IMR-90 (cell line): ENCODE results near the gene ZFYVE21. TPM values are rescaled to one million over a fixed set of nuclear protein-coding genes. Genes with fewer than 3 reads are reported as not detected.
A peak's percentile ranks its signal among the peaks of the same experiment; 100 is the strongest.

Experiments
- ATAC-seq: fragments of 200-7000 bp; cut with Tn5 transposase; 2 replicates; pipeline ENCODE4 v1.9.1; 2020; ENCODE audit warnings: low read depth, mild to moderate bottlenecking, moderate library complexity
- Bru-seq: library from RNA; stranded (reverse); fragments of 400-500 nt; gene quantifications from one replicate; lab custom pipeline; 2021; lab: Mats Ljungman, UMichigan
- BruChase-seq, 2 experiments: library from RNA; stranded (reverse); fragments of 400-500 nt; gene quantifications; one replicate each; lab custom pipeline; 2021; lab: Mats Ljungman, UMichigan
- BruUV-seq: library from RNA; stranded (reverse); fragments of 400-500 nt; replicated peaks from 2 replicates; lab custom pipeline; 2021; lab: Mats Ljungman, UMichigan
- CTCF ChIA-PET: fragments of 300-600 bp; formaldehyde crosslinking; extraction: SDS; loops from one replicate; lab custom pipeline; 2021; ENCODE audit warnings: antibody characterized with exemption; lab: Yijun Ruan, JAX
- POLR2A ChIA-PET: fragments of 300-600 bp; sonication (Branson Sonifier 250); formaldehyde crosslinking; loops from one replicate; lab custom pipeline; 2022; ENCODE audit warnings: antibody characterized with exemption; ENCODE audit not compliant: unreplicated experiment; lab: Charles Lee
- DNase-seq: peaks from one replicate; pipeline ENCODE4 v3.0.0; 2013
- H2AFZ ChIP-seq: replicated peaks from 2 replicates; pipeline ENCODE3; 2013; ENCODE audit warnings: low read length, mild to moderate bottlenecking; ENCODE audit not compliant: poor library complexity
- H2AK5ac ChIP-seq: 2 replicates; pipeline ENCODE4 v1.6.1; 2013; ENCODE audit warnings: low read depth, low read length, inconsistent platforms
- H2AK9ac ChIP-seq: replicated peaks from 2 replicates; pipeline ENCODE3; 2013; ENCODE audit warnings: mild to moderate bottlenecking, low read depth, low read length, moderate library complexity; ENCODE audit not compliant: poor library complexity
- H2BK120ac ChIP-seq: 2 replicates; pipeline ENCODE4 v1.6.1; 2013; ENCODE audit warnings: low read depth, low read length, inconsistent platforms
- H2BK15ac ChIP-seq: 3 replicates; pipeline ENCODE4 v1.6.1; 2013; ENCODE audit warnings: low read depth, low read length, inconsistent platforms
- H2BK20ac ChIP-seq: 2 replicates; pipeline ENCODE4 v1.6.1; 2013; ENCODE audit warnings: low read depth, mild to moderate bottlenecking, inconsistent platforms, low read length, moderate library complexity
- H2BK5ac ChIP-seq: 2 replicates; pipeline ENCODE4 v1.6.1; 2013; ENCODE audit warnings: mild to moderate bottlenecking, low read depth, low read length, inconsistent platforms; ENCODE audit not compliant: poor library complexity, severe bottlenecking
- H3K14ac ChIP-seq: replicated peaks from 2 replicates; pipeline ENCODE4 v1.6.1; 2013; ENCODE audit warnings: low read depth, low read length, inconsistent platforms
- H3K18ac ChIP-seq: 2 replicates; pipeline ENCODE4 v1.6.1; 2013; ENCODE audit warnings: low read depth, low read length, control low read depth
- H3K23ac ChIP-seq: 2 replicates; pipeline ENCODE4 v1.6.1; 2013; ENCODE audit warnings: low read depth, low read length, inconsistent platforms
- H3K27ac ChIP-seq: 2 replicates; pipeline ENCODE4 v1.5.1; 2013; ENCODE audit warnings: mild to moderate bottlenecking, control low read depth, low read length; ENCODE audit not compliant: insufficient read depth
- H3K27me3 ChIP-seq: 2 replicates; pipeline ENCODE4 v1.6.1; 2013; ENCODE audit warnings: low read length; ENCODE audit not compliant: control insufficient read depth, insufficient read depth
- H3K36me3 ChIP-seq: 2 replicates; pipeline ENCODE4 v1.6.1; 2013; ENCODE audit warnings: low read length, mixed read lengths; ENCODE audit not compliant: control insufficient read depth, insufficient read depth
- H3K4ac ChIP-seq: 2 replicates; pipeline ENCODE4 v1.6.1; 2013; ENCODE audit warnings: low read depth, low read length, inconsistent platforms
- H3K4me1 ChIP-seq: 2 replicates; pipeline ENCODE4 v1.6.1; 2013; ENCODE audit warnings: low read length, mixed read lengths; ENCODE audit not compliant: control insufficient read depth, insufficient read depth
- H3K4me2 ChIP-seq: 2 replicates; pipeline ENCODE4 v1.6.1; 2013; ENCODE audit warnings: low read depth, mild to moderate bottlenecking, control low read depth, low read length, moderate library complexity
- H3K4me3 ChIP-seq: 2 replicates; pipeline ENCODE4 v1.5.1; 2013; ENCODE audit warnings: low read depth, mild to moderate bottlenecking, control low read depth, low read length, moderate library complexity; ENCODE audit not compliant: insufficient read depth
- H3K56ac ChIP-seq: 2 replicates; pipeline ENCODE4 v1.6.1; 2013; ENCODE audit warnings: low read length, inconsistent platforms; ENCODE audit not compliant: insufficient read depth; ENCODE audit errors: extremely low read depth
- H3K79me1 ChIP-seq, 2 experiments: 2 replicates each; pipeline ENCODE4 v1.6.1; 2013; ENCODE audit warnings: low read length in 2 of 2, inconsistent platforms in 1 of 2, low read depth in 1 of 2
- H3K9ac ChIP-seq: 2 replicates; pipeline ENCODE4 v1.6.1; 2013; ENCODE audit warnings: low read depth, low read length, control low read depth
- H3K9me1 ChIP-seq: 2 replicates; pipeline ENCODE4 v1.6.1; 2013; ENCODE audit warnings: low read length, inconsistent platforms; ENCODE audit not compliant: insufficient read depth
- H3K9me3 ChIP-seq: 2 replicates; pipeline ENCODE4 v1.6.1; 2013; ENCODE audit warnings: low read length; ENCODE audit not compliant: control insufficient read depth, insufficient read depth
- H4K20me1 ChIP-seq: 2 replicates; pipeline ENCODE4 v1.6.1; 2013; ENCODE audit warnings: low read length, inconsistent platforms; ENCODE audit not compliant: insufficient read depth
- H4K5ac ChIP-seq: 2 replicates; pipeline ENCODE4 v1.6.1; 2013; ENCODE audit warnings: mild to moderate bottlenecking, low read depth, low read length, control low read depth
- H4K8ac ChIP-seq, 2 experiments: 2 replicates each; pipeline ENCODE4 v1.6.1; 2013; ENCODE audit warnings: low read depth in 2 of 2, low read length in 2 of 2, control low read depth in 1 of 2, inconsistent platforms in 1 of 2
- H4K91ac ChIP-seq: 2 replicates; pipeline ENCODE4 v1.6.1; 2013; ENCODE audit warnings: low read depth, low read length, inconsistent platforms; ENCODE audit not compliant: insufficient read depth
- CHD1 ChIP-seq: IDR thresholded peaks from 2 replicates; pipeline ENCODE4 v1.6.1; 2012; ENCODE audit warnings: low read depth, low read length, improper control_type of control experiment
- ELK1 ChIP-seq: fragments of 150-350 bp; IDR thresholded peaks from 2 replicates; pipeline ENCODE4 v1.6.1; 2016; ENCODE audit warnings: low read depth, mild to moderate bottlenecking, low read length, moderate library complexity, borderline replicate concordance
- FOS ChIP-seq: fragments of 150-350 bp; IDR thresholded peaks from 2 replicates; pipeline ENCODE4 v1.6.1; 2016; ENCODE audit warnings: low read depth, low read length
- MAZ ChIP-seq: IDR thresholded peaks from 2 replicates; pipeline ENCODE4 v1.6.1; 2012; ENCODE audit warnings: low read depth, mild to moderate bottlenecking, low read length, improper control_type of control experiment, moderate library complexity, borderline replicate concordance
- MXI1 ChIP-seq: IDR thresholded peaks from 2 replicates; pipeline ENCODE4 v1.6.1; 2012; ENCODE audit warnings: low read depth, mild to moderate bottlenecking, low read length, moderate library complexity, borderline replicate concordance
- POLR2A ChIP-seq: IDR thresholded peaks from 2 replicates; pipeline ENCODE4 v1.6.1; 2012; ENCODE audit warnings: mild to moderate bottlenecking, low read depth, low read length
- SMC3 ChIP-seq: fragments of 150-350 bp; IDR thresholded peaks from 2 replicates; pipeline ENCODE4 v1.6.1; 2016; ENCODE audit warnings: low read depth, mild to moderate bottlenecking, antibody characterized with exemption, low read length, moderate library complexity
- USF2 ChIP-seq: fragments of 150-350 bp; IDR thresholded peaks from 2 replicates; pipeline ENCODE4 v1.6.1; 2017; ENCODE audit warnings: mild to moderate bottlenecking, antibody characterized with exemption, low read length, low read depth
- WGBS, 2 experiments: methylation state at CpG; one replicate each; pipeline versions ENCODE4 v1.1.5 to v1.1.7; 2013; ENCODE audit warnings: missing lambda C conversion rate in 2 of 2; ENCODE audit not compliant: insufficient read length in 1 of 2; ENCODE audit errors: extremely low coverage in 2 of 2; 5-methylcytosine and 5-hydroxymethylcytosine counted together
- dilution Hi-C: fragments of 300-500 bp; cut with HindIII; formaldehyde crosslinking; loops from one replicate; pipeline ENCODE4 v1.14.3; 2018; ENCODE audit warnings: low sequenced_read_pairs; ENCODE audit not compliant: unreplicated experiment
- in situ Hi-C: fragments of 300-500 bp; cut with MboI; formaldehyde crosslinking; loops from 3 replicates; pipeline ENCODE4 v1.14.3; 2019; ENCODE audit warnings: low sequenced_read_pairs, inconsistent platforms, mixed read lengths
- intact Hi-C: fragments of 100-400 bp; cut with micrococcal nuclease; formaldehyde crosslinking; loops from 2 replicates; pipeline ENCODE4 v1.10.0; 2022
- long read RNA-seq: library from polyadenylated mRNA; unstranded; transcript quantifications from one replicate; pipeline ENCODE4 v2.0.0, GENCODE V29; 2021; ENCODE audit not compliant: unreplicated experiment
- polyA plus RNA-seq, 3 experiments: library from polyadenylated mRNA; depleted of rRNA; stranded (reverse); fragments of >200 nt; gene quantifications; 2 replicates each; pipeline ENCODE4 v1.2.3, GENCODE V29; 2012; ENCODE audit warnings: low replicate concordance in 1 of 3
- total RNA-seq: library from RNA; depleted of rRNA; stranded (reverse); fragments of >200 nt; gene quantifications from 2 replicates; pipeline ENCODE4 v1.2.3, GENCODE V29; 2012; rRNA removed

Gene ZFYVE21
- 41.2 and 41.4 TPM in 2 replicates for total RNA-seq
- 89.2 and 93.4 TPM in 2 replicates for polyA plus RNA-seq (2012; rRNA removed)
- polyA plus RNA-seq (2012; cell fraction: cytosol; rRNA removed): 107 and 145 TPM in 2 replicates
- 83.4 and 98.8 TPM in 2 replicates for polyA plus RNA-seq (2012; cell fraction: nucleus; rRNA removed; ENCODE audit: low replicate concordance)
- Bru-seq, nascent RNA: percentile 67 among the genes with signal in this experiment
- BruChase-seq, experiment 1, labeled RNA remaining after a 6-hour chase: percentile 81 among the genes with signal in this experiment
- BruChase-seq, experiment 2, labeled RNA remaining after a 2-hour chase: percentile 85 among the genes with signal in this experiment
- long read RNA-seq, transcript ZFYVE21-202 (7 exons, 1,383 nt): major isoform, 97 of 127 reads
- long read RNA-seq, partial matches to known transcripts: 2 of 127 reads
- long read RNA-seq, other reads (novel, unspliced or antisense): 20 of 127 reads

- Histone ChIP-seq H3K27ac (peak within 1 kb of the TSS; percentile 48), H3K56ac (0 out of 2 replicates have a peak within 1 kb of the TSS, but pooled peaks have one; percentile 46), H3K27me3 (no peaks in the 10 kb centered on the region), H3K79me1 (peaks cover 32 to 78% of the 10 kb centered on the region in 2 experiments), H2AK5ac (0 out of 2 replicates have a peak within 1 kb of the TSS, but pooled peaks have one; percentile 31), H4K5ac (no peak within 1 kb of the TSS), H3K9ac (peak within 1 kb of the TSS; percentile 65), H3K4me3 (peak within 1 kb of the TSS; percentile 83), H2BK120ac (no peak within 1 kb of the TSS), H2BK20ac (no peak within 1 kb of the TSS), H3K36me3 (no peaks in the 10 kb centered on the region), H3K4me2 (peak within 1 kb of the TSS; percentile 98), H3K14ac (peak within 1 kb of the TSS; percentile 53; the same call in 1 of the 2 replicates), H2AK9ac (peak within 1 kb of the TSS; percentile 86), H3K4ac (peak within 1 kb of the TSS; percentile 69; the same call in 1 of the 2 replicates), H3K23ac (peak within 1 kb of the TSS; percentile 68; the same call in 1 of the 2 replicates), H4K20me1 (peaks cover 40% of the 10 kb centered on the region), H3K18ac (no peak within 1 kb of the TSS), H3K9me3 (no peaks in the 10 kb centered on the region), H4K8ac (peak within 1 kb of the TSS in 1 of 2 experiments; percentile 35; a peak in 2 of 4 replicates), H4K91ac (no peak within 1 kb of the TSS), H3K9me1 (peaks cover 4% of the 10 kb centered on the region), H3K4me1 (peaks cover 10% of the 10 kb centered on the region), H2AFZ (peak within 1 kb of the TSS; percentile 91), H2BK5ac (peak within 1 kb of the TSS; percentile 25), H2BK15ac (no peak within 1 kb of the TSS)
- DNase-seq: peak; percentile 99
- no TSS peak for BruUV-seq
- peak; percentile 93 for ATAC-seq
- WGBS, 2 experiments: 1% methylated on average over 57 of the region's 121 CpGs; no CpG with 5 or more reads in 1 of the 2 experiments
- CTCF ChIA-PET: no interaction called here
- POLR2A ChIA-PET: no interaction called here
- intact Hi-C loops (loop anchor here (1.0 to 5.0 kb wide), 2 partner anchors 195 to 267 kb away; no protein-coding TSS in a partner anchor), in situ Hi-C loops (no loop called here), dilution Hi-C loops (no loop called here)
- TF ChIP-seq ELK1 (no peak), CHD1 (0 out of 2 replicates have a peak, but pooled peaks have one; percentile 61), POLR2A (peak; percentile 71; the same call in 1 of the 2 replicates), MXI1 (0 out of 2 replicates have a peak, but pooled peaks have one; percentile 4), USF2 (peak; percentile 91), SMC3 (no peak), MAZ (peak; percentile 81; the same call in 1 of the 2 replicates), FOS (peak; percentile 85; the same call in 1 of the 2 replicates)
These were observed at the start of gene ZFYVE21, which contains the start of gene XRCC3 for GRCh38 chr14:103715052-103716000. Gene ZFYVE21, plus strand, starts transcription at chr14:103715810. Its CDS starts 32 bp downstream, at chr14:103715842. Gene XRCC3, minus strand, starts transcription at chr14:103715451. Its CDS starts 4,364 bp downstream, at chr14:103711087.
